HG02642 (cell line): ENCODE results near the gene ATF2.
"Not testable (repeated sequence)": the region's sequence is repeated elsewhere in the genome, so short reads cannot be mapped to it uniquely, and the experiment has no call there.

Source experiments
- ATAC-seq: cut with Tn5 transposase; IDR thresholded peaks from one replicate; pipeline ENCODE4 v1.9.1; 2021; ENCODE audit warnings: mild to moderate bottlenecking; ENCODE audit not compliant: unreplicated experiment, poor library complexity

Gene ATF2

GRCh38 chr2:175101514-175101913 lies 66.5 kb downstream of the ATF2 start:
- ATAC-seq, result no peak

- ATAC-seq, result no peak
These were observed 70.7 kb downstream of the ATF2 start for GRCh38 chr2:175097297-175097696.

GRCh38 chr2:175084117-175084516 lies 83.9 kb downstream of the ATF2 start:
- not testable (repeated sequence) for ATAC-seq

- no peak for ATAC-seq
These were observed 87.5 kb downstream of the ATF2 start for GRCh38 chr2:175080479-175080878.

GRCh38 chr2:175076272-175076671 lies 91.7 kb downstream of the ATF2 start:
- no peak for ATAC-seq

- no peak for ATAC-seq
These were observed 93.5 kb downstream of the ATF2 start for GRCh38 chr2:175074478-175074877.

- no peak for ATAC-seq
These were observed 99.5 kb downstream of the ATF2 start for GRCh38 chr2:175068534-175068933.

- ATAC-seq, result no peak
These were observed 101.6 kb downstream of the ATF2 start for GRCh38 chr2:175066411-175066810.

GRCh38 chr2:175064797-175065196 lies 103.2 kb downstream of the ATF2 start:
- no peak for ATAC-seq

- no peak for ATAC-seq
These were observed 104.3 kb downstream of the ATF2 start for GRCh38 chr2:175063741-175064140.

GRCh38 chr2:175062787-175063585 lies 105.0 kb downstream of the ATF2 start:
- no peak for ATAC-seq

- no peak for ATAC-seq
These were observed 110.8 kb downstream of the ATF2 start for GRCh38 chr2:175057078-175057685.

GRCh38 chr2:175055993-175056392 lies 112.0 kb downstream of the ATF2 start:
- no peak for ATAC-seq

GRCh38 chr2:175054340-175054739 lies 113.7 kb downstream of the ATF2 start:
- ATAC-seq, result no peak

GRCh38 chr2:175049661-175050060 lies 118.3 kb downstream of the ATF2 start:
- ATAC-seq, result no peak

GRCh38 chr2:175048275-175048674 lies 119.7 kb downstream of the ATF2 start:
- no peak for ATAC-seq

GRCh38 chr2:175039490-175039889 lies 128.5 kb downstream of the ATF2 start:
- ATAC-seq, result no peak

GRCh38 chr2:175039031-175039430 lies 129.0 kb downstream of the ATF2 start:
- no peak for ATAC-seq

- no peak for ATAC-seq
These were observed 130.1 kb downstream of the ATF2 start for GRCh38 chr2:175037941-175038340.

- ATAC-seq, result no peak
These were observed 131.4 kb downstream of the ATF2 start for GRCh38 chr2:175036582-175037018.

GRCh38 chr2:175035806-175036205 lies 132.2 kb downstream of the ATF2 start:
- ATAC-seq, result no peak

- no peak for ATAC-seq
These were observed 133.3 kb downstream of the ATF2 start for GRCh38 chr2:175034716-175035115.
